Measurements from ENCODE around the gene SH3RF1.

GRCh38 chr4:169207436-169208089, 63.2 kb downstream of the SH3RF1 start:
- no peak for TF ChIP-seq POLR2A (IDR thresholded peaks at IDR 0.05; ENCODE audit: borderline replicate concordance, extremely low read depth, insufficient read depth, insufficient read length)
- TF ChIP-seq POLR2AphosphoS5 (IDR thresholded peaks at IDR 0.05; ENCODE audit: low read depth, low read length) = no peak
- no peak for TF ChIP-seq CTCF (IDR thresholded peaks at IDR 0.05 in 2 of 3, conservative IDR thresholded peaks at IDR 0.05 in 1 of 3; ENCODE audit: borderline replicate concordance in 1 of 3, insufficient read depth in 1 of 3, low read depth in 2 of 3, low read length in 2 of 3)
- no peak for TF ChIP-seq SRF (IDR thresholded peaks at IDR 0.05; ENCODE audit: low read depth)
- no peak for TF ChIP-seq MAX (IDR thresholded peaks at IDR 0.05)
- TF ChIP-seq CEBPB (IDR thresholded peaks at IDR 0.05; ENCODE audit: low read depth) = no peak
